Measurements from ENCODE around the gene GLMP.

The GLMP gene

GRCh38 chr1:156260896-156261295, 34.6 kb downstream of the GLMP start:
- no peak for TF ChIP-seq CTCF (IDR thresholded peaks at IDR 0.05; ENCODE audit: low read depth, low read length)
- TF ChIP-seq EZH2phosphoT487 (IDR thresholded peaks at IDR 0.05; ENCODE audit: low read depth) = no peak
- Histone ChIP-seq H3K4me1 (ENCODE audit: low read length) (no peaks in the 10 kb centered on the region), H3K27ac (ENCODE audit: low read length) (no peak overlapping the region), H3K9me3 (ENCODE audit: insufficient read depth, low read length) (no peaks in the 10 kb centered on the region), H3K4me2 (ENCODE audit: low read length) (no peak overlapping the region), H3K79me2 (ENCODE audit: low read length) (no peaks in the 10 kb centered on the region), H4K20me1 (ENCODE audit: insufficient read depth, low read length) (no peaks in the 10 kb centered on the region), H3K9ac (ENCODE audit: low read length) (no peak overlapping the region), H3K4me3 (ENCODE audit: low read length) (no peak overlapping the region), H2AFZ (ENCODE audit: low read depth, low read length) (no peak overlapping the region), H3K27me3 (ENCODE audit: low read depth, low read length) (no peaks in the 10 kb centered on the region), H3K36me3 (replicated peaks; ENCODE audit: low read depth, low read length) (peaks cover 75% of the 10 kb centered on the region)

GRCh38 chr1:156259805-156260204, 35.7 kb downstream of the GLMP start:
- Histone ChIP-seq H3K9me3 (ENCODE audit: insufficient read depth, low read length) (no peaks in the 10 kb centered on the region), H4K20me1 (ENCODE audit: insufficient read depth, low read length) (no peaks in the 10 kb centered on the region), H3K36me3 (replicated peaks; ENCODE audit: low read depth, low read length) (peaks cover 69% of the 10 kb centered on the region), H3K4me3 (ENCODE audit: low read length) (no peak overlapping the region), H3K9ac (ENCODE audit: low read length) (no peak overlapping the region), H3K79me2 (ENCODE audit: low read length) (no peaks in the 10 kb centered on the region), H3K27ac (ENCODE audit: low read length) (no peak overlapping the region), H3K4me1 (ENCODE audit: low read length) (no peaks in the 10 kb centered on the region), H2AFZ (ENCODE audit: low read depth, low read length) (no peak overlapping the region), H3K4me2 (ENCODE audit: low read length) (no peak overlapping the region), H3K27me3 (ENCODE audit: low read depth, low read length) (no peaks in the 10 kb centered on the region)
- TF ChIP-seq CTCF (IDR thresholded peaks at IDR 0.05; ENCODE audit: low read depth, low read length) (peak; percentile 31; the same call in 1 of the 2 replicates), EZH2phosphoT487 (IDR thresholded peaks at IDR 0.05; ENCODE audit: low read depth) (no peak)

- no peak overlapping the region for H3K27ac ChIP-seq (ENCODE audit: low read length)
- no peak overlapping the region for H3K4me3 ChIP-seq (ENCODE audit: low read length)
- no peak overlapping the region for H3K4me2 ChIP-seq (ENCODE audit: low read length)
- no peak overlapping the region for H2AFZ ChIP-seq (ENCODE audit: low read depth, low read length)
- no peaks in the 10 kb centered on the region for H3K79me2 ChIP-seq (ENCODE audit: low read length)
- no peaks in the 10 kb centered on the region for H3K27me3 ChIP-seq (ENCODE audit: low read depth, low read length)
- H4K20me1 ChIP-seq (ENCODE audit: insufficient read depth, low read length) = no peaks in the 10 kb centered on the region
- H3K4me1 ChIP-seq (ENCODE audit: low read length) = no peaks in the 10 kb centered on the region
- peaks cover 67% of the 10 kb centered on the region for H3K36me3 ChIP-seq (replicated peaks; ENCODE audit: low read depth, low read length)
- no peak for TF ChIP-seq CTCF (IDR thresholded peaks at IDR 0.05; ENCODE audit: low read depth, low read length)
- no peak for TF ChIP-seq EZH2phosphoT487 (IDR thresholded peaks at IDR 0.05; ENCODE audit: low read depth)
- H3K9me3 ChIP-seq (ENCODE audit: insufficient read depth, low read length) = no peaks in the 10 kb centered on the region
- no peak overlapping the region for H3K9ac ChIP-seq (ENCODE audit: low read length)
Observed at GRCh38 chr1:156258859-156259258, 36.6 kb downstream of the GLMP start.

- H3K27me3 ChIP-seq (ENCODE audit: low read depth, low read length) = no peaks in the 10 kb centered on the region
- no peak overlapping the region for H3K4me2 ChIP-seq (ENCODE audit: low read length)
- no peak overlapping the region for H3K4me3 ChIP-seq (ENCODE audit: low read length)
- no peak overlapping the region for H3K9ac ChIP-seq (ENCODE audit: low read length)
- H3K79me2 ChIP-seq (ENCODE audit: low read length) = no peaks in the 10 kb centered on the region
- H3K27ac ChIP-seq (ENCODE audit: low read length) = no peak overlapping the region
- H4K20me1 ChIP-seq (ENCODE audit: insufficient read depth, low read length) = no peaks in the 10 kb centered on the region
- no peaks in the 10 kb centered on the region for H3K4me1 ChIP-seq (ENCODE audit: low read length)
- H3K36me3 ChIP-seq (replicated peaks; ENCODE audit: low read depth, low read length) = peaks cover 68% of the 10 kb centered on the region
- H3K9me3 ChIP-seq (ENCODE audit: insufficient read depth, low read length) = no peaks in the 10 kb centered on the region
- H2AFZ ChIP-seq (ENCODE audit: low read depth, low read length) = no peak overlapping the region
- TF ChIP-seq EZH2phosphoT487 (IDR thresholded peaks at IDR 0.05; ENCODE audit: low read depth) (no peak), CTCF (IDR thresholded peaks at IDR 0.05; ENCODE audit: low read depth, low read length) (no peak)
Observed at GRCh38 chr1:156257711-156258110, 37.8 kb downstream of the GLMP start.

Data from OCI-LY3 (cell line).